OCI-LY1 (cell line): ENCODE data around the gene ZNF507.

ENCODE experiments used
- CTCF ChIP-seq: fragments of 200-600 bp; sonication (generic), shearing (Covaris generic); IDR thresholded peaks from 2 replicates; pipeline ENCODE4 v1.5.1; 2017; ENCODE audit warnings: mild to moderate bottlenecking, antibody characterized with exemption, low read length, moderate library complexity, mixed read lengths
- EZH2 ChIP-seq: fragments of 200-600 bp; sonication (generic), shearing (Covaris generic); IDR thresholded peaks from 2 replicates; pipeline ENCODE4 v1.8.0; 2017; ENCODE audit warnings: borderline replicate concordance, mixed run types, mild to moderate bottlenecking, antibody characterized with exemption, low read length, moderate library complexity, mixed read lengths

- TF ChIP-seq CTCF (no peak), EZH2 (no peak)
These were observed 77.0 kb downstream of the ZNF507 start for GRCh38 chr19:32422435-32422834.
